A673 (cell line): ENCODE data around the gene SEMA5B. TPM values are rescaled to one million over a fixed set of nuclear protein-coding genes. Genes with fewer than 3 reads are reported as not detected.

Source experiments
- BruUV-seq: library from RNA; stranded (reverse); fragments of 400-500 nt; replicated peaks from 2 replicates; lab custom pipeline; 2021; lab: Mats Ljungman, UMichigan
- CTCF ChIA-PET: fragments of 300-600 bp; sonication (Branson Sonifier 250); formaldehyde crosslinking; loops from one replicate; lab custom pipeline; 2022; ENCODE audit warnings: antibody characterized with exemption; lab: Charles Lee
- POLR2A ChIA-PET: fragments of 300-600 bp; sonication (Branson Sonifier 250); formaldehyde crosslinking; loops from one replicate; lab custom pipeline; 2022; ENCODE audit warnings: antibody characterized with exemption; ENCODE audit not compliant: low non-redundant PET; lab: Charles Lee
- DNase-seq: peaks from one replicate; pipeline ENCODE4 v3.0.0-alpha.2; 2015; ENCODE audit warnings: low spot score
- H3K27ac ChIP-seq: fragments of 200-600 bp; sonication (generic); 2 replicates; pipeline ENCODE4 v1.5.1; 2016; ENCODE audit warnings: mixed run types, low read depth, mild to moderate bottlenecking, mixed read lengths, antibody characterized with exemption, low read length; ENCODE audit not compliant: poor library complexity, severe bottlenecking
- H3K27me3 ChIP-seq: fragments of 200-600 bp; sonication (generic); replicated peaks from 2 replicates; pipeline ENCODE4 v1.6.1; 2017; ENCODE audit warnings: mixed run types, low read depth, mild to moderate bottlenecking, mixed read lengths, antibody characterized with exemption, low read length; ENCODE audit not compliant: insufficient read depth, poor library complexity
- H3K36me3 ChIP-seq: fragments of 200-600 bp; sonication (generic); 2 replicates; pipeline ENCODE4 v1.6.1; 2016; ENCODE audit warnings: mixed run types, mild to moderate bottlenecking, mixed read lengths, antibody characterized with exemption, low read length; ENCODE audit not compliant: insufficient read depth, poor library complexity, severe bottlenecking
- H3K4me1 ChIP-seq: fragments of 200-600 bp; sonication (generic); 2 replicates; pipeline ENCODE4 v1.6.1; 2017; ENCODE audit warnings: mixed run types, mild to moderate bottlenecking, mixed read lengths, antibody characterized with exemption, low read length; ENCODE audit not compliant: insufficient read depth, poor library complexity, severe bottlenecking
- H3K4me3 ChIP-seq: fragments of 200-600 bp; sonication (generic); 2 replicates; pipeline ENCODE4 v1.5.1; 2016; ENCODE audit warnings: low read depth, mixed run types, mild to moderate bottlenecking, mixed read lengths, low read length; ENCODE audit not compliant: poor library complexity, severe bottlenecking
- H3K9me3 ChIP-seq: fragments of 200-600 bp; sonication (generic); 2 replicates; pipeline ENCODE4 v1.6.1; 2016; ENCODE audit warnings: mixed run types, low read depth, mild to moderate bottlenecking, mixed read lengths, antibody characterized with exemption, low read length; ENCODE audit not compliant: poor library complexity, severe bottlenecking
- CTCF ChIP-seq: fragments of 300-800, 200-600 bp; sonication (generic); conservative IDR thresholded peaks from 2 replicates; pipeline ENCODE4 v1.5.1; 2017; ENCODE audit warnings: low read depth, mild to moderate bottlenecking, antibody characterized with exemption, low read length, moderate library complexity, mixed read lengths
- EZH2 ChIP-seq: fragments of 200-600 bp; sonication (generic); IDR thresholded peaks from 2 replicates; pipeline ENCODE4 v1.6.1; 2017; ENCODE audit warnings: borderline replicate concordance, low read depth, mild to moderate bottlenecking, mixed read lengths, antibody characterized with exemption, low read length; ENCODE audit not compliant: poor library complexity, severe bottlenecking
- intact Hi-C: fragments of 100-400 bp; cut with micrococcal nuclease; formaldehyde crosslinking; loops from one replicate; pipeline ENCODE4 v1.10.0; 2022; ENCODE audit not compliant: unreplicated experiment
- total RNA-seq: library from RNA; stranded (reverse); gene quantifications from 2 replicates; pipeline ENCODE4 v1.2.3, GENCODE V29; 2021

SEMA5B gene
- total RNA-seq, 1 experiment from 2014 or later, result 7.6 TPM

DNA sequence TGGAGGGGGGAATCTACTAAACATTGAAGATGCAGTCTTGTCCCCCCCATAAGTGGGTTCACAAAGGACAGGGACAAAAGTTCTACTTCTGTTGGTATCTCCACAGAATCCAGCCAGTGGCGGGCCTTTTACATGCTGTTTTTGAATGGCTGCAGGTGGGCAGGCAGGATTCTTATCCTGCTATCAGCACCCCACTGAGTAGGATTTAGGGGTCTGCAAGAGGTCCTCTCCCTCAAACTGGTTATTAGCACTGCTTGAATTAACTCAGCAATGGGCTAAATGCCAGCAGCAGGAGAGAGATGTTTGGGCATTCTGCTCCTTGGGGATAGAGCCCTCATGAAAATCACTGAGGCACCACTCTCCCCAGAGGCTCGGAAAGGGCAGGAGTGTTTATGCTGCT lies 40.3 kb downstream of the SEMA5B start:
- Histone ChIP-seq H3K4me1 (peaks cover 11% of the 10 kb centered on the region), H3K4me3 (no peak overlapping the region), H3K9me3 (no peaks in the 10 kb centered on the region), H3K36me3 (no peaks in the 10 kb centered on the region), H3K27me3 (peaks cover 86% of the 10 kb centered on the region), H3K27ac (no peak overlapping the region)
- ChIA-PET POLR2A (no interaction called here), CTCF (no interaction called here)
- BruUV-seq, result no TSS peak
- intact Hi-C loops, result no loop called here
- DNase-seq, result no peak
- TF ChIP-seq CTCF (no peak), EZH2 (no peak)

DNA sequence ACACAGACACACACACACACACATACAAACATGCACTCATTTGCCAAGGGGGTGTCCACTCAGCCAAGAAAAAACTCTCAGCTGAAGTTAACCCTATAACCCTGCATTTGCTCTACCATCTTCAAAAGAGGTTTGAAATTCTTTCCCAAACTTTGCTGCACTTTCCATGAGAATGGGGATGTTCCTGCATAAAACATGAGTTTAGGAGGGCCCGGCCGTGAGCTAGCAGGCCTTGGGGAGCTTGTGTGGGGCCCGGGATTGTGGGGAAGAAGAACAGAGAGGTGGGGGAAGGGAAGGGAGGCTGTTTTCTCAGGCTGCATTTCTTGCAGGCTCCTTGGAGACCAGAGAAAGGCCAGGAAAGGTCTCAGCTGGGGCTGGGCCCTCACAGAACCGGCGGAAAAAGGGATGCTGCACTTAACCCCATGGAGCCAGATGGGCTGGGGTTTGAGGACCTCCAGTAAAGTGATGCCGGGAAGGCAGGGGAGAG lies 40.8 kb downstream of the SEMA5B start:
- H3K27ac ChIP-seq, result no peak overlapping the region
- no peaks in the 10 kb centered on the region for H3K9me3 ChIP-seq
- peaks cover 81% of the 10 kb centered on the region for H3K27me3 ChIP-seq
- no peak for TF ChIP-seq CTCF
- TF ChIP-seq EZH2, result no peak
- ChIA-PET POLR2A (no interaction called here), CTCF (no interaction called here)
- intact Hi-C loops, result no loop called here
- DNase-seq, result no peak
- H3K36me3 ChIP-seq, result no peaks in the 10 kb centered on the region
- BruUV-seq, result no TSS peak
- H3K4me1 ChIP-seq, result peaks cover 16% of the 10 kb centered on the region
- H3K4me3 ChIP-seq, result no peak overlapping the region

DNA sequence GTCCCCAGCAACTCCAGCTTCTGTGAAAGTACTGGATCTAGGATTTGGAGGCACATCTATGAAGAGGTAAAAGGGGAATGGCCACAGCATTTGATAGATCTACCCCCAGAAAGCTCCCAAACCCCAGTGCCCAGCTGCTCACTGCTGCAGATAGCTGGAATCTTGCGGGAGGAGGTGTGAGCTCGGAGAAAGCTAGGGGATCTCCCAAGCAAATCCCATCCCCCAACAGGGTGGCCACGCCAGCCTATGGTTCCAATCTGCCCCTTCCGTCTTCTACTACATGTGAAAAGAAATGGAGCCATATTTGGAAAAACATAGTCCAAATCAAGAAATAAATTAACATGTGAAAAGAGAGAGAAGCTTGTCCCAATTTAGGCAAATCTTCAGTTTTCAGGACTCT lies 42.0 kb downstream of the SEMA5B start:
- peaks cover 76% of the 10 kb centered on the region for H3K27me3 ChIP-seq
- no TSS peak for BruUV-seq
- POLR2A ChIA-PET, result no interaction called here
- no peaks in the 10 kb centered on the region for H3K36me3 ChIP-seq
- no peaks in the 10 kb centered on the region for H3K9me3 ChIP-seq
- no peak overlapping the region for H3K4me3 ChIP-seq
- no peak overlapping the region for H3K27ac ChIP-seq
- TF ChIP-seq EZH2, result no peak
- no peak for TF ChIP-seq CTCF
- intact Hi-C loops, result no loop called here
- no peak for DNase-seq
- CTCF ChIA-PET, result no interaction called here
- H3K4me1 ChIP-seq, result peaks cover 19% of the 10 kb centered on the region
